DOHH2 (cell line): ENCODE data around the gene PPP4R2.

ENCODE experiments used
- EZH2phosphoT487 ChIP-seq: fragments of 200-600 bp; sonication (generic); IDR thresholded peaks from 2 replicates; pipeline ENCODE4 v1.6.1; 2017; ENCODE audit warnings: borderline replicate concordance, mild to moderate bottlenecking, antibody characterized with exemption, low read length, moderate library complexity, mixed read lengths
- TF ChIP-seq, protein P1 (sequence below): fragments of 200-600 bp; sonication (generic); IDR thresholded peaks from one replicate; pipeline ENCODE4 v1.5.1; 2014; ENCODE audit warnings: antibody characterized with exemption, mild to moderate bottlenecking, low read depth, low read length; ENCODE audit not compliant: poor library complexity, severe bottlenecking

GRCh38 chr3:72995337-72995736, 1.3 kb upstream of the PPP4R2 start:
- TF ChIP-seq, protein P1, sequence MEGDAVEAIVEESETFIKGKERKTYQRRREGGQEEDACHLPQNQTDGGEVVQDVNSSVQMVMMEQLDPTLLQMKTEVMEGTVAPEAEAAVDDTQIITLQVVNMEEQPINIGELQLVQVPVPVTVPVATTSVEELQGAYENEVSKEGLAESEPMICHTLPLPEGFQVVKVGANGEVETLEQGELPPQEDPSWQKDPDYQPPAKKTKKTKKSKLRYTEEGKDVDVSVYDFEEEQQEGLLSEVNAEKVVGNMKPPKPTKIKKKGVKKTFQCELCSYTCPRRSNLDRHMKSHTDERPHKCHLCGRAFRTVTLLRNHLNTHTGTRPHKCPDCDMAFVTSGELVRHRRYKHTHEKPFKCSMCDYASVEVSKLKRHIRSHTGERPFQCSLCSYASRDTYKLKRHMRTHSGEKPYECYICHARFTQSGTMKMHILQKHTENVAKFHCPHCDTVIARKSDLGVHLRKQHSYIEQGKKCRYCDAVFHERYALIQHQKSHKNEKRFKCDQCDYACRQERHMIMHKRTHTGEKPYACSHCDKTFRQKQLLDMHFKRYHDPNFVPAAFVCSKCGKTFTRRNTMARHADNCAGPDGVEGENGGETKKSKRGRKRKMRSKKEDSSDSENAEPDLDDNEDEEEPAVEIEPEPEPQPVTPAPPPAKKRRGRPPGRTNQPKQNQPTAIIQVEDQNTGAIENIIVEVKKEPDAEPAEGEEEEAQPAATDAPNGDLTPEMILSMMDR, result no peak
- no peak for TF ChIP-seq EZH2phosphoT487
